Measurements from ENCODE around the gene FMNL2.

FMNL2 gene

GRCh38 chr2:152437276-152438108 lies 102.5 kb downstream of the FMNL2 start:
- FAIRE-seq (no peak), DNase-seq (ENCODE audit: insufficient read length, low spot score) (no peak)
- no peak for TF ChIP-seq CTCF (IDR thresholded peaks at IDR 0.05; ENCODE audit: insufficient read depth, missing control alignments)

DNA sequence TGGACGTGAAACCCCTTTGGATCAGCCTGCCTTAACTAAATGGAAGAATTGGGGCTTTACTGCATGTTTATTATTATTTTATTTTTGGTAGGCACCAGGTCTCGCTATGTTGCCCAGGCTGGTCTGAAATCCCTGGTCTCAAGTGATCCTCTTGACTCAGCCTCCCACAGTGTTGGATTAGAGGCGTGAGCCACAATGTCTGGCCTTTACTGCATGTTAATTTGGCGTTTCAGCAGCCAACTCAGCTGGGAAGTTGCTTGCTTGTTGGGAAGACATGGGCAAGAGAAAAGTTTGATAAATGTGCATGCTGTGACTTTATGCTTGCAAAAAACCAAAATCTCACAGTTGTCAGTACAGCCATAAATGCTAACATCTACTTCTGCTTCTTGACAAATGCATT lies 105.1 kb downstream of the FMNL2 start:
- FAIRE-seq, result no peak
- no peak for TF ChIP-seq CTCF (IDR thresholded peaks at IDR 0.05; ENCODE audit: insufficient read depth, missing control alignments)
- DNase-seq (ENCODE audit: insufficient read length, low spot score), result no peak

DNA sequence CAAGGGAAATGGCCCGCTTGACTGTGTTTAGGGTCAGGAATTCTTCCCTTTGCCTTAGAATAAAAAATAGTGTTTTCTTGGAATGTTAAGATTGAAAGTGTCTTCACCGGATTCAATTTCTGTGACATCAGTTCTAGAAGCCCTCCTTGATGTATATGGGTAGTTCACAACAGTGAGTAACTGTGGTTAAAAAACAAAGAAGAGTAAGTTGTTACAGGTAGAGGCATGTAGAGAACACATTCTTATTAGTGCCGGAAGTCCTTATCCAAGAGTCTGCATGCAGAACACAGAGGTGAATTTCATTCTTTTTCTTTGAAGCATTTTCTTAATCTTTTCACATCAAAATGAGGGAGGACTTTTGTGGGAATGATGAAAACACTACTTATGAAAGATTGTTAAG lies 105.5 kb downstream of the FMNL2 start:
- DNase-seq (ENCODE audit: insufficient read length, low spot score) (no peak), FAIRE-seq (no peak)
- TF ChIP-seq CTCF (IDR thresholded peaks at IDR 0.05; ENCODE audit: insufficient read depth, missing control alignments), result no peak

GRCh38 chr2:152441961-152442360 lies 107.0 kb downstream of the FMNL2 start:
- FAIRE-seq (no peak), DNase-seq (ENCODE audit: insufficient read length, low spot score) (no peak)
- TF ChIP-seq CTCF (IDR thresholded peaks at IDR 0.05; ENCODE audit: insufficient read depth, missing control alignments), result no peak

DNA sequence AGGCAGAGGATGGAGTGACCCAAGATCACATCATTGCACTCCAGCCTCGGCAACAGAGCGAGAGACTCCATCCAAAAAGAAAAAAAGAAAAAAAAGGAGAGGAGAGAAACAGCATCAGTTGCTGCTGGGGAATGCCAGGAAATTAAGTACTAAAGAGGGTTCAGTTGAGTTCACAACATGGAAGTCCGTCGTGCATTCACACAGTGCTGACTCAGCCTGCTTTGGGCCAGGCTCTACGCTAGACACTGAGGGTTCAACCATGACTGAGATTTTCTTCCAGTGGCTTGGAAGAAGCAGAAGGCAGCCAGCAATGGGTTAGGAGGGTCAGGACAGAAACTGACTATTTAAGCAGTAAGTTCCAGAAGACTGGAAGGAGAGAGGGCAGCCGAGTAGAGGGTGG lies 108.8 kb downstream of the FMNL2 start:
- DNase-seq (ENCODE audit: insufficient read length, low spot score), result no peak
- no peak for FAIRE-seq
- no peak for TF ChIP-seq CTCF (IDR thresholded peaks at IDR 0.05; ENCODE audit: insufficient read depth, missing control alignments)

DNA sequence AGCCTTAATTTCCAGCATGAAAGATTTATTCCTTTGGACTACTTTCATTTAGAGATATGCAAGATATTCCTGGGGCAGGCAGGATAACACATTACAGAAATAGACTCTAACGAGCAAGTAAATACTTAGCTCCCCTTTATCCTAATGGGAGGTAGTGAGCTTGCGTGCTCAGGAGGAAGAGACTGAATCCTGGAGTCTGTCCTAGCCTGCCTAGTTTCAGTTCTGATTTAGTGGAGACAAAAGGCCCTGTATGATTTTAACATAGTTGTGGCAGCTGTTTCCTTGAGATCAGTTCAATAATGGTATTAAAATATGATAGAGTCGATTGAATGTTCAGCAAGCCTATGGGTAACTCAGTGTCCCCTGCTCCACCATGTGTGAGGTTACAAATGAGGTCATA lies 109.5 kb downstream of the FMNL2 start:
- TF ChIP-seq CTCF (IDR thresholded peaks at IDR 0.05; ENCODE audit: insufficient read depth, missing control alignments), result no peak
- no peak for FAIRE-seq
- DNase-seq (ENCODE audit: insufficient read length, low spot score), result no peak

GRCh38 chr2:152445375-152445774 lies 110.4 kb downstream of the FMNL2 start:
- no peak for FAIRE-seq
- no peak for DNase-seq (ENCODE audit: insufficient read length, low spot score)
- TF ChIP-seq CTCF (IDR thresholded peaks at IDR 0.05; ENCODE audit: insufficient read depth, missing control alignments), result no peak
